Retinal pigment epithelial cell (primary cell): ENCODE measurements around the gene CNPPD1.

Source experiments
- DNase-seq: peaks from one replicate; pipeline ENCODE4 v3.0.0-alpha.2; 2010; ENCODE audit warnings: low read depth
- H3K4me3 ChIP-seq: 2 replicates; pipeline ENCODE4 v1.5.1; 2011; ENCODE audit warnings: mild to moderate bottlenecking, low read length, control low read depth, moderate library complexity
- CTCF ChIP-seq: conservative IDR thresholded peaks from 2 replicates; pipeline ENCODE4 v1.5.1; 2011; ENCODE audit warnings: low read depth, low read length, control low read depth, inconsistent platforms

The CNPPD1 gene

GRCh38 chr2:219128396-219128795 is 48.3 kb downstream of the CNPPD1 start:
- no peak for DNase-seq
- no peak for TF ChIP-seq CTCF
- H3K4me3 ChIP-seq = no peak overlapping the region

GRCh38 chr2:219127037-219127635 is 49.6 kb downstream of the CNPPD1 start:
- TF ChIP-seq CTCF = no peak
- DNase-seq = no peak
- H3K4me3 ChIP-seq = no peak overlapping the region

- H3K4me3 ChIP-seq = no peak overlapping the region
- no peak for DNase-seq
- TF ChIP-seq CTCF = no peak
Observed at GRCh38 chr2:219126555-219126954, 50.2 kb downstream of the CNPPD1 start.

GRCh38 chr2:219125886-219126270 is 50.8 kb downstream of the CNPPD1 start:
- TF ChIP-seq CTCF = no peak
- no peak overlapping the region for H3K4me3 ChIP-seq
- DNase-seq = no peak

GRCh38 chr2:219125225-219125885 is 51.4 kb downstream of the CNPPD1 start:
- DNase-seq = no peak

GRCh38 chr2:219124381-219125110 is 52.2 kb downstream of the CNPPD1 start:
- no peak for DNase-seq
- TF ChIP-seq CTCF = no peak
- no peak overlapping the region for H3K4me3 ChIP-seq

More at GRCh38 chr2:219125225-219125885, 51.4 kb downstream of the CNPPD1 start:
- no peak overlapping the region for H3K4me3 ChIP-seq
- no peak for TF ChIP-seq CTCF
